K562 (cell line): ENCODE measurements around the gene ADAM15. TPM values are rescaled to one million over a fixed set of nuclear protein-coding genes. Genes with fewer than 3 reads are reported as not detected.

Experiments
- ATAC-seq: fragments of 200-7000 bp; cut with Tn5 transposase; 3 replicates; pipeline ENCODE4 v1.9.1; 2020; ENCODE audit warnings: moderate library complexity
- BruUV-seq: library from RNA; stranded (reverse); fragments of 400-500 nt; replicated peaks from 2 replicates; lab custom pipeline; 2021; lab: Mats Ljungman, UMichigan
- CTCF ChIA-PET: fragments of 300-600 bp; formaldehyde crosslinking; extraction: SDS; loops from one replicate; lab custom pipeline; 2021; ENCODE audit warnings: low intra/inter-chr PET ratio; lab: Yijun Ruan, JAX
- POLR2A ChIA-PET: fragments of 300-600, 350-650 bp; sonication (Branson Sonifier 250); formaldehyde crosslinking; extraction: SDS; loops from one replicate; lab custom pipeline; 2021; ENCODE audit warnings: antibody characterized with exemption, inconsistent platforms; lab: Yijun Ruan, JAX
- DNase-seq, 4 experiments: peaks; one replicate each; pipeline versions ENCODE4 v3.0.0 to v3.0.0-alpha.2; 2011 to 2018; ENCODE audit warnings: low spot score in 3 of 4, mixed read lengths in 3 of 4; ENCODE audit errors: extremely low read depth in 1 of 4
- FAIRE-seq: peaks from 2 replicates; lab custom pipeline; 2011; peaks lifted over from hg19 to GRCh38; lab: Jason Lieb, UNC
- H2AFZ ChIP-seq: 2 replicates; pipeline ENCODE4 v1.6.0; 2011; ENCODE audit warnings: low read depth, low read length, control low read depth, inconsistent platforms
- H3K27ac ChIP-seq: fragments of 200-600 bp; 3 replicates; pipeline ENCODE4 v1.8.0; 2011; ENCODE audit warnings: low read depth, mild to moderate bottlenecking, control low read depth, inconsistent platforms, low read length, moderate library complexity, mixed read lengths; ENCODE audit errors: extremely low read depth
- H3K27me3 ChIP-seq, 2 experiments: fragments of 300-600 bp in 1 of 2; 2 replicates in 1 of 2; 3 replicates in 1 of 2; pipeline versions ENCODE4 v1.6.0 to v1.8.0; 2011; ENCODE audit warnings: inconsistent platforms in 2 of 2, low read length in 2 of 2, mild to moderate bottlenecking in 1 of 2, mixed read lengths in 1 of 2, moderate library complexity in 1 of 2; ENCODE audit not compliant: control insufficient read depth in 2 of 2, insufficient read depth in 2 of 2
- H3K36me3 ChIP-seq: fragments of 300-600 bp; 3 replicates; pipeline ENCODE4 v1.8.0; 2011; ENCODE audit warnings: mild to moderate bottlenecking, low read length, inconsistent platforms; ENCODE audit not compliant: control insufficient read depth, insufficient read depth
- H3K4me1 ChIP-seq, 2 experiments: fragments of 200-600 bp in 1 of 2; replicated peaks in 1 of 2; 2 replicates in 1 of 2; 3 replicates in 1 of 2; pipeline versions ENCODE4 v1.5.1 to v1.8.0; 2011; ENCODE audit warnings: inconsistent platforms in 2 of 2, low read length in 2 of 2, mild to moderate bottlenecking in 1 of 2, mixed read lengths in 1 of 2, moderate library complexity in 1 of 2; ENCODE audit not compliant: control insufficient read depth in 2 of 2, insufficient read depth in 2 of 2
- H3K4me2 ChIP-seq: 2 replicates; pipeline ENCODE4 v1.6.1; 2011; ENCODE audit warnings: low read length, control low read depth, inconsistent platforms, mixed read lengths; ENCODE audit not compliant: insufficient read depth
- H3K4me3 ChIP-seq: fragments of 200-600 bp; sonication (generic), shearing (Covaris generic); 2 replicates; pipeline ENCODE4 v1.5.1; 2016; ENCODE audit warnings: control low read depth, inconsistent platforms
- H3K79me2 ChIP-seq: fragments of 200-600 bp; 3 replicates; pipeline ENCODE4 v1.8.0; 2011; ENCODE audit warnings: low read length, inconsistent platforms; ENCODE audit not compliant: control insufficient read depth, insufficient read depth
- H3K9ac ChIP-seq, 2 experiments: 2 replicates each; pipeline versions ENCODE4 v1.6.0 to v1.6.1; 2011; ENCODE audit warnings: low read depth in 2 of 2, low read length in 2 of 2, control low read depth in 1 of 2, inconsistent platforms in 1 of 2, mild to moderate bottlenecking in 1 of 2, mixed read lengths in 1 of 2; ENCODE audit not compliant: insufficient read depth in 1 of 2
- H3K9me1 ChIP-seq: one replicate; pipeline ENCODE4 v1.6.0; 2011; ENCODE audit warnings: inconsistent platforms, mild to moderate bottlenecking, low read length, moderate library complexity; ENCODE audit not compliant: control insufficient read depth, insufficient read depth
- H3K9me3 ChIP-seq: replicated peaks from 2 replicates; pipeline ENCODE4 v1.5.1; 2011; ENCODE audit warnings: low read depth, low read length, inconsistent platforms; ENCODE audit not compliant: control insufficient read depth, insufficient read depth
- H4K20me1 ChIP-seq: replicated peaks from 2 replicates; pipeline ENCODE4 v1.6.1; 2011; ENCODE audit warnings: low read length, inconsistent platforms, mixed read lengths; ENCODE audit not compliant: control insufficient read depth, insufficient read depth
- BDP1 ChIP-seq: IDR thresholded peaks from 3 replicates; pipeline ENCODE4 v1.6.1; 2011; ENCODE audit not compliant: insufficient read length, insufficient read depth
- BRD4 ChIP-seq: fragments of 200-600 bp; sonication (generic); IDR thresholded peaks from 2 replicates; pipeline ENCODE4 v1.6.1; 2017; ENCODE audit warnings: inconsistent platforms
- CBX3 ChIP-seq, 2 experiments: IDR thresholded peaks; 1 replicate in 1 of 2; 2 replicates in 1 of 2; pipeline ENCODE4 v1.6.1; 2012; ENCODE audit warnings: inconsistent platforms in 2 of 2, low read length in 2 of 2, borderline replicate concordance in 1 of 2, control low read depth in 1 of 2
- KLF1 ChIP-seq: fragments of 450-650 bp; IDR thresholded peaks from 2 replicates; pipeline ENCODE4 v1.6.1; 2016; ENCODE audit warnings: missing genetic modification characterization, missing compliant biosample characterization
- MTA2 ChIP-seq: fragments of 450-650 bp; IDR thresholded peaks from 2 replicates; pipeline ENCODE4 v1.6.1; 2016; ENCODE audit warnings: low read depth
- NCOA6 ChIP-seq: fragments of 450-650 bp; IDR thresholded peaks from 2 replicates; pipeline ENCODE4 v1.6.1; 2017; ENCODE audit warnings: mild to moderate bottlenecking
- NFIC ChIP-seq: fragments of 450-650 bp; IDR thresholded peaks from 2 replicates; pipeline ENCODE4 v1.6.1; 2017; ENCODE audit warnings: mild to moderate bottlenecking, inconsistent platforms
- RAD21 ChIP-seq, 2 experiments: fragments of 250-450 bp in 1 of 2; fragments of 450-650 bp in 1 of 2; sonication (Bioruptor Pico) in 1 of 2; formaldehyde crosslinking in 1 of 2; IDR thresholded peaks in 1 of 2; conservative IDR thresholded peaks in 1 of 2; 2 replicates each; pipeline versions ENCODE4 v1.4.0 to v1.8.0; 2020 to 2022; ENCODE audit warnings: mild to moderate bottlenecking in 2 of 2, moderate library complexity in 1 of 2
- RAD51 ChIP-seq: fragments of 450-650 bp; IDR thresholded peaks from 2 replicates; pipeline ENCODE4 v1.7.1; 2016; ENCODE audit warnings: low read depth, mild to moderate bottlenecking, borderline replicate concordance
- TRIM28 ChIP-seq: fragments of 450-650 bp; IDR thresholded peaks from 2 replicates; pipeline ENCODE4 v1.6.1; 2017
- ZC3H4 ChIP-seq: sonication (generic); formaldehyde crosslinking; IDR thresholded peaks from 2 replicates; pipeline ENCODE4 v1.9.0; 2021; ENCODE audit warnings: missing genetic modification reagents, borderline replicate concordance
- WGBS: fragments of 100-300 bp; shearing (Covaris generic); methylation state at CpG from one replicate; pipeline ENCODE4 v1.1.6; 2016; ENCODE audit warnings: low coverage, mixed read lengths; ENCODE audit not compliant: insufficient coverage; ENCODE audit errors: missing lambda C conversion rate; 5-methylcytosine and 5-hydroxymethylcytosine counted together
- in situ Hi-C: fragments of 300-500 bp; cut with MboI; formaldehyde crosslinking; loops from 4 replicates; pipeline ENCODE4 v1.15.0; 2018; ENCODE audit warnings: inconsistent platforms, mixed read lengths
- intact Hi-C: fragments of 100-400 bp; cut with micrococcal nuclease; formaldehyde crosslinking; loops from 2 replicates; pipeline ENCODE4 v1.14.2; 2022
- polyA plus RNA-seq, 8 experiments: library from polyadenylated mRNA; depleted of rRNA in 4 of 8; stranded (reverse) in 5 of 8; unstranded in 3 of 8; fragments of >200 nt; fragmentation: Nextera tagmentation in 2 of 8; fragmentation: Illumina TruSeq in 1 of 8; extraction: Ambion mirVana in 2 of 8; extraction: Trizol in 1 of 8; gene quantifications; 2 replicates each; pipeline versions ENCODE4 v1.2.1 to v1.2.3, GENCODE V29; 2011 to 2014; ENCODE audit warnings: inconsistent platforms in 1 of 8, missing spikeins in 1 of 8
- total RNA-seq, 7 experiments: library from RNA; depleted of rRNA in 6 of 7; stranded (reverse); fragments of >200 nt in 6 of 7; fragmentation: Illumina TruSeq in 2 of 7; extraction: Trizol in 2 of 7; gene quantifications; 2 replicates each; pipeline versions ENCODE4 v1.2.1 to v1.2.3, GENCODE V29; 2011 to 2021; ENCODE audit warnings: low replicate concordance in 1 of 7
- TF ChIP-seq, protein P1 (sequence below): fragments of 250-450 bp; sonication (Bioruptor Pico); IDR thresholded peaks from 2 replicates; pipeline ENCODE4 v1.4.0; 2020
- TF ChIP-seq, protein P2 (sequence below): fragments of 450-650 bp; conservative IDR thresholded peaks from 2 replicates; pipeline ENCODE4 v1.6.1; 2016; ENCODE audit warnings: missing genetic modification characterization, low read depth, mild to moderate bottlenecking, control low read depth, missing compliant biosample characterization

The ADAM15 gene
- total and polyA plus RNA-seq, 9 of the 15 experiments (the other 6 are each of a cell fraction or from before 2014, with no cell fraction given), result 0.69 to 72.3 (median 32.8) TPM

GRCh38 chr1:155022927-155023236, 28.2 kb upstream of the ADAM15 start:
- H3K9me3 ChIP-seq, result no peaks in the 10 kb centered on the region
- DNase-seq (peak in 1 of 4 experiments; percentile 42), FAIRE-seq (peak; percentile 77), ATAC-seq (no peak)
- 13% methylated on average over 4 of the region's 4 CpGs for WGBS
- in situ Hi-C loops (no loop called here), intact Hi-C loops (no loop called here)
- ChIA-PET CTCF (interaction anchor here (0.5 kb wide), 1 partner anchor 100 kb away, joined by 3 read pairs; no protein-coding TSS in a partner anchor), POLR2A (interaction anchor here (0.6 to 1.3 kb wide), 8 partner anchors 10 to 829 kb away, joined by 3 to 4 read pairs (median 3); no protein-coding TSS in a partner anchor)
- no peaks in the 10 kb centered on the region for H3K9me1 ChIP-seq
- peak overlapping the region in 1 of 2 experiments; percentile 59; a peak in 2 of 4 replicates for H3K9ac ChIP-seq
- TF ChIP-seq NFIC, result peak; percentile 76
- no peak for TF ChIP-seq RAD51
- BruUV-seq, result no TSS peak
- no peaks in the 10 kb centered on the region for H4K20me1 ChIP-seq
- no peak overlapping the region for H3K27ac ChIP-seq
- peaks cover 16 to 19% of the 10 kb centered on the region in 2 experiments for H3K4me1 ChIP-seq
- H3K4me3 ChIP-seq, result no peak overlapping the region
- no peaks in the 10 kb centered on the region for H3K27me3 ChIP-seq
- no peak overlapping the region; the same call in 1 of the 2 replicates for H3K4me2 ChIP-seq
- peaks cover 9% of the 10 kb centered on the region; the same call in 1 of the 3 replicates for H3K36me3 ChIP-seq
- H3K79me2 ChIP-seq, result no peaks in the 10 kb centered on the region
- no peak overlapping the region for H2AFZ ChIP-seq

DNA sequence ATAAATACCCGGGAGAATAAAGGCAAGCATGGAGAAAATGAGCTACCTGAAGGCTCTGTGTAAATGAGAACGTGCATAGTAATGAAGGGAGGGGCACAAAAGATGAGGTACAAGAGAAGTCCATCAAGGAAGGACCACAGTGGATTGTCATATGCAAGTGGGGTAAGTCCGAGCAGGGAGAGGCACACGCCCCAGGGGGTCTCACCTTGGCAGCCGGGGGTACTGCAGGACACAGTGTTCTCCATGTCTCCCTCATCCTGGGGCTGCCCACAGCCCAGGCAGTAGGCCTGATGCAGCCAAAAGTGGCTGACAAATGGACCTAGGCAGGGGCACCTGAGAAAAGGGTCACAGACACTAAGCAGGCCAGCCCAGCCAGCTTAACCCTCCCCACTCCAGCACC, 27.5 kb upstream of the ADAM15 start:
- WGBS, result 37% methylated on average over 5 of the region's 5 CpGs
- Histone ChIP-seq H3K36me3 (peaks cover 5% of the 10 kb centered on the region; the same call in 1 of the 3 replicates), H3K4me2 (no peak overlapping the region), H2AFZ (no peak overlapping the region), H3K79me2 (no peaks in the 10 kb centered on the region), H3K4me1 (peaks cover 13% of the 10 kb centered on the region in 2 experiments; a peak in 4 of 5 replicates), H3K27me3 (no peaks in the 10 kb centered on the region), H3K9me3 (no peaks in the 10 kb centered on the region), H3K9me1 (no peaks in the 10 kb centered on the region), H3K27ac (no peak overlapping the region), H3K4me3 (no peak overlapping the region), H4K20me1 (no peaks in the 10 kb centered on the region), H3K9ac (0 out of 4 replicates have a peak overlapping the region, but pooled peaks of 1 of the 2 experiments have one; percentile 22)
- intact Hi-C loops, result no loop called here
- FAIRE-seq (no peak), ATAC-seq (no peak), DNase-seq (no peak)
- in situ Hi-C loops, result no loop called here
- CTCF ChIA-PET, result no interaction called here
- POLR2A ChIA-PET, result interaction anchor here (0.6 to 1.2 kb wide), 3 partner anchors 15 to 830 kb away, joined by 3 to 4 read pairs (median 3); no protein-coding TSS in a partner anchor
- no TSS peak for BruUV-seq
- TF ChIP-seq BDP1, result no peak
- TF ChIP-seq MTA2, result no peak
- TF ChIP-seq NCOA6, result no peak
- no peak for TF ChIP-seq TRIM28
- TF ChIP-seq KLF1 (tag), result no peak
- TF ChIP-seq RAD21 (CRISPR knock-in tag; conservative IDR thresholded peaks at IDR 0.05 in 1 of 2, IDR thresholded peaks at IDR 0.05 in 1 of 2), result no peak
- TF ChIP-seq, protein P1, sequence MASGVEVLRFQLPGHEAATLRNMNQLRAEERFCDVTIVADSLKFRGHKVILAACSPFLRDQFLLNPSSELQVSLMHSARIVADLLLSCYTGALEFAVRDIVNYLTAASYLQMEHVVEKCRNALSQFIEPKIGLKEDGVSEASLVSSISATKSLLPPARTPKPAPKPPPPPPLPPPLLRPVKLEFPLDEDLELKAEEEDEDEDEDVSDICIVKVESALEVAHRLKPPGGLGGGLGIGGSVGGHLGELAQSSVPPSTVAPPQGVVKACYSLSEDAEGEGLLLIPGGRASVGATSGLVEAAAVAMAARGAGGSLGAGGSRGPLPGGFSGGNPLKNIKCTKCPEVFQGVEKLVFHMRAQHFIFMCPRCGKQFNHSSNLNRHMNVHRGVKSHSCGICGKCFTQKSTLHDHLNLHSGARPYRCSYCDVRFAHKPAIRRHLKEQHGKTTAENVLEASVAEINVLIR (CRISPR knock-in tag), result no peak
- TF ChIP-seq BRD4, result no peak
- TF ChIP-seq, protein P2, sequence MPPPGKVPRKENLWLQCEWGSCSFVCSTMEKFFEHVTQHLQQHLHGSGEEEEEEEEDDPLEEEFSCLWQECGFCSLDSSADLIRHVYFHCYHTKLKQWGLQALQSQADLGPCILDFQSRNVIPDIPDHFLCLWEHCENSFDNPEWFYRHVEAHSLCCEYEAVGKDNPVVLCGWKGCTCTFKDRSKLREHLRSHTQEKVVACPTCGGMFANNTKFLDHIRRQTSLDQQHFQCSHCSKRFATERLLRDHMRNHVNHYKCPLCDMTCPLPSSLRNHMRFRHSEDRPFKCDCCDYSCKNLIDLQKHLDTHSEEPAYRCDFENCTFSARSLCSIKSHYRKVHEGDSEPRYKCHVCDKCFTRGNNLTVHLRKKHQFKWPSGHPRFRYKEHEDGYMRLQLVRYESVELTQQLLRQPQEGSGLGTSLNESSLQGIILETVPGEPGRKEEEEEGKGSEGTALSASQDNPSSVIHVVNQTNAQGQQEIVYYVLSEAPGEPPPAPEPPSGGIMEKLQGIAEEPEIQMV (tag), result no peak
- TF ChIP-seq ZC3H4 (CRISPR knock-in tag), result no peak
- TF ChIP-seq CBX3 (IDR thresholded peaks at IDR 0.05; ENCODE audit: borderline replicate concordance in 1 of 2, low read length in 2 of 2), result no peak
